HG03108 (cell line): Measurements from ENCODE around the gene HSD17B14.
"Not testable (repeated sequence)": the region's sequence is repeated elsewhere in the genome, so short reads cannot be mapped to it uniquely, and the experiment has no call there.

Experiments
- ATAC-seq: cut with Tn5 transposase; IDR thresholded peaks from one replicate; pipeline ENCODE4 v1.9.1; 2021; ENCODE audit warnings: moderate library complexity; ENCODE audit not compliant: unreplicated experiment

Gene HSD17B14

DNA sequence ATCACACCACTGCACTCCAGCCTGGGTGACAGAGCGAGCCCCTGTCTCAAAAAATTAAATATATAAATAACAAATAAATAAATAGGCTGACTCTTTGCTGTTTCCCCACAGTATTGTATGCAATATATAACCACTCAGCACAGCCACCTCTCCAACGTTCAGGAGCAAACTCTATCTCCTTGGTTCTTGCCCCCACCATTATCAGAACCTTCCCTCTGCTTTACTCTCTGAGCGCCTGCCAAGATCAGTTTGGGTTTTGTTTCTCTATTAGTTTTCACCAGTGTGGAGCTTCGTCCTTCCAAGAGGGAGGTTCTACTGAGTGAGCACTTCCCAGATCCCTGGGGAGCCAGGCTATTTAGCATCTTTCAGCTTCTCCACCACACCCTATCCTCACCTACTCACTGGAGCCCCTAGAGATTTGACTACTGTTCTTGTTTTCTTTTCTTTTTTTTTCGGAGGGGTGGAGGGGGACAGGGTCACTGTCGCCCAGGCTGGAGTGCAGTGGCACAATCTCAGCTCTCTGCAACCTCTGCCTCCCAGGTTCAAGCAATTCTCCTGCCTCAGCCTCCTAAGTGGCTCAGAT, 68.0 kb downstream of the HSD17B14 start:
- ATAC-seq: not testable (repeated sequence)

DNA sequence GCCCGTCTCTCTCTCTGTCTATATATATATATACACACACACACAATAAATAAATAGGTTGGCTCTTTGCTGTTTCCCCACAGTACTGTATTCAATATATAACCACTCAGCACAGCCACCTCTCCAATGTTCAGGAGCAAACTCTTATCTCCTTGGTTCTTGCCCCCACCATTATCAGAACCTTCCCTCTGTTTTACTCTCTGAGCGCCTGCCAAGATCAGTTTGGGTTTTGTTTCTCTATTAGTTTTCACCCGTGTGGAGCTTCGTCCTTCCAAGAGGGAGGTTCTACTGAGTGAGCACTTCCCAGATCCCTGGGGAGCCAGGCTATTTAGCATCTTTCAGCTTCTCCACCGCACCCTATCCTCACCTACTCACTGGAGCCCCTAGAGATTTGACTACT, 70.5 kb downstream of the HSD17B14 start:
- not testable (repeated sequence) for ATAC-seq
